Esophagus muscularis mucosa (tissue), 4 donors: ENCODE data around the gene MERTK. TPM values are rescaled to one million over a fixed set of nuclear protein-coding genes. Genes with fewer than 3 reads are reported as not detected.

Experiments used
- DNase-seq: peaks from one replicate; pipeline ENCODE4 v3.0.0-alpha.2; 2017; ENCODE audit errors: extremely low spot score
- H3K27ac ChIP-seq, 4 donors: fragments of 200-600 bp; sonication (generic); replicated peaks in 1 of 4; 1 replicate in 3 of 4; 2 replicates in 1 of 4; pipeline ENCODE4 v1.5.1; 2016 to 2019; ENCODE audit warnings: mild to moderate bottlenecking in 1 of 4
- H3K27me3 ChIP-seq, 4 donors: fragments of 200-600 bp; sonication (generic); one replicate each; pipeline versions ENCODE4 v1.5.1 to v1.6.0; 2016 to 2019
- H3K36me3 ChIP-seq, 4 donors: fragments of 200-600 bp; sonication (generic); one replicate each; pipeline ENCODE4 v1.5.1; 2016 to 2019
- H3K4me1 ChIP-seq, 4 donors: fragments of 200-600 bp; sonication (generic); one replicate each; pipeline ENCODE4 v1.5.1; 2016 to 2019
- H3K4me3 ChIP-seq, 4 donors: fragments of 200-600 bp; sonication (generic); 1 replicate in 2 of 4; 2 replicates in 2 of 4; pipeline ENCODE4 v1.5.1; 2016 to 2019; ENCODE audit warnings: mild to moderate bottlenecking in 4 of 4, moderate library complexity in 1 of 4
- H3K9me3 ChIP-seq, 4 donors: fragments of 200-600 bp; sonication (generic); 1 replicate in 3 of 4; 2 replicates in 1 of 4; pipeline ENCODE4 v1.5.1; 2016 to 2019
- CTCF ChIP-seq, 3 experiments: fragments of 200-600 bp in 2 of 3; fragments of 450-650 bp in 1 of 3; sonication (generic) in 2 of 3; IDR thresholded peaks; one replicate each; pipeline ENCODE4 v1.5.1; 2017 to 2019; ENCODE audit warnings: antibody characterized with exemption in 3 of 3, mild to moderate bottlenecking in 2 of 3, moderate library complexity in 1 of 3
- EP300 ChIP-seq: sonication (generic); formaldehyde crosslinking; IDR thresholded peaks from one replicate; pipeline ENCODE4 v1.6.1; 2017; ENCODE audit warnings: antibody characterized with exemption
- POLR2A ChIP-seq: fragments of 450-650 bp; IDR thresholded peaks from one replicate; pipeline ENCODE4 v1.6.1; 2017; ENCODE audit warnings: antibody characterized with exemption, moderate library complexity, mild to moderate bottlenecking, low read depth
- POLR2AphosphoS5 ChIP-seq, 2 donors: sonication (generic); formaldehyde crosslinking; IDR thresholded peaks; one replicate each; pipeline ENCODE4 v1.6.1; 2017; ENCODE audit warnings: antibody characterized with exemption in 2 of 2
- WGBS: methylation state at CpG from one replicate; pipeline ENCODE4 v1.1.5; 2018; 5-methylcytosine and 5-hydroxymethylcytosine counted together
- intact Hi-C: fragments of 100-400 bp; cut with DNase I; formaldehyde crosslinking; loops from one replicate; pipeline ENCODE4 v1.15.1; 2023
- small RNA-seq, 3 donors: library from RNA; depleted of rRNA; stranded (forward); fragments of <200 nt; gene quantifications; one replicate each; pipeline ENCODE3, GENCODE V24; 2016
- total RNA-seq, 4 donors: library from RNA; depleted of rRNA; stranded (reverse); fragments of >200 nt; gene quantifications; one replicate each; pipeline versions ENCODE4 v1.1.0 to v1.2.1, GENCODE V29; 2016

MERTK gene
- total RNA-seq, 4 donors from 2014 or later = 19.9 to 31.0 (median 22.3) TPM

- DNase-seq = no peak
- TF ChIP-seq POLR2AphosphoS5 (IDR thresholded peaks at IDR 0.05) = no peak
- no peak for TF ChIP-seq EP300
- TF ChIP-seq POLR2A = no peak
- no peak for TF ChIP-seq CTCF (IDR thresholded peaks at IDR 0.05)
- Histone ChIP-seq H3K36me3 (peaks cover 10 to 63% (median 30%) of the 10 kb centered on the region in 4 donors), H3K9me3 (no peaks in the 10 kb centered on the region), H3K4me3 (no peak overlapping the region), H3K27ac (no peak overlapping the region), H3K4me1 (peaks cover 0 to 11% (median 5%) of the 10 kb centered on the region in 4 donors), H3K27me3 (no peaks in the 10 kb centered on the region)
- 49% methylated on average over 1 of the region's 1 CpG for WGBS
- intact Hi-C loops = no loop called here
These were observed 176.1 kb downstream of the MERTK start for GRCh38 chr2:112074506-112074905.

GRCh38 chr2:112075490-112076260, 177.3 kb downstream of the MERTK start:
- 83% methylated on average over 8 of the region's 8 CpGs for WGBS
- no peak for DNase-seq
- Histone ChIP-seq H3K4me3 (no peak overlapping the region), H3K36me3 (peaks cover 5 to 56% (median 25%) of the 10 kb centered on the region in 4 donors), H3K4me1 (peaks cover 0 to 11% (median 5%) of the 10 kb centered on the region in 4 donors), H3K27ac (peak overlapping the region in 1 of 4 donors; percentile 31), H3K9me3 (no peaks in the 10 kb centered on the region), H3K27me3 (no peaks in the 10 kb centered on the region)
- intact Hi-C loops = no loop called here
- TF ChIP-seq POLR2A (no peak), CTCF (IDR thresholded peaks at IDR 0.05) (no peak), POLR2AphosphoS5 (IDR thresholded peaks at IDR 0.05) (no peak), EP300 (no peak)

- H3K27ac ChIP-seq = no peak overlapping the region
- no peaks in the 10 kb centered on the region for H3K27me3 ChIP-seq
- intact Hi-C loops = no loop called here
- TF ChIP-seq POLR2A (no peak), CTCF (IDR thresholded peaks at IDR 0.05) (no peak), POLR2AphosphoS5 (IDR thresholded peaks at IDR 0.05) (no peak), EP300 (no peak)
- peaks cover 5 to 58% (median 35%) of the 10 kb centered on the region in 4 donors for H3K36me3 ChIP-seq
- no peaks in the 10 kb centered on the region for H3K9me3 ChIP-seq
- no CpG with 5 or more reads among the region's 1 CpG for WGBS
- H3K4me1 ChIP-seq = peaks cover 0 to 11% (median 5%) of the 10 kb centered on the region in 4 donors
- DNase-seq = no peak
- H3K4me3 ChIP-seq = no peak overlapping the region
These were observed 179.4 kb downstream of the MERTK start for GRCh38 chr2:112077814-112078213.

Small RNA genes lying within 50 kb of the gene (small RNA-seq; reads per million reads assigned to genes)
- 0 reads per million in 3 donors for gene RN7SL297P

Other genes with a start within 250 kb of the MERTK start
- 10 to 100 TPM; 27.7 to 45.7 (median 39.7) TPM for gene ANAPC1, start 14.4 kb upstream of the MERTK start, total RNA-seq
- gene TMEM87B, start 156.7 kb downstream of the MERTK start, total RNA-seq = 10 to 100 TPM; 13.7 to 21.8 (median 14.9) TPM
- gene FBLN7, start 239.8 kb downstream of the MERTK start, total RNA-seq = 1 to 10 TPM; 1.1 to 2.1 (median 1.8) TPM